ENCODE data around the gene SLC66A2.

DNA sequence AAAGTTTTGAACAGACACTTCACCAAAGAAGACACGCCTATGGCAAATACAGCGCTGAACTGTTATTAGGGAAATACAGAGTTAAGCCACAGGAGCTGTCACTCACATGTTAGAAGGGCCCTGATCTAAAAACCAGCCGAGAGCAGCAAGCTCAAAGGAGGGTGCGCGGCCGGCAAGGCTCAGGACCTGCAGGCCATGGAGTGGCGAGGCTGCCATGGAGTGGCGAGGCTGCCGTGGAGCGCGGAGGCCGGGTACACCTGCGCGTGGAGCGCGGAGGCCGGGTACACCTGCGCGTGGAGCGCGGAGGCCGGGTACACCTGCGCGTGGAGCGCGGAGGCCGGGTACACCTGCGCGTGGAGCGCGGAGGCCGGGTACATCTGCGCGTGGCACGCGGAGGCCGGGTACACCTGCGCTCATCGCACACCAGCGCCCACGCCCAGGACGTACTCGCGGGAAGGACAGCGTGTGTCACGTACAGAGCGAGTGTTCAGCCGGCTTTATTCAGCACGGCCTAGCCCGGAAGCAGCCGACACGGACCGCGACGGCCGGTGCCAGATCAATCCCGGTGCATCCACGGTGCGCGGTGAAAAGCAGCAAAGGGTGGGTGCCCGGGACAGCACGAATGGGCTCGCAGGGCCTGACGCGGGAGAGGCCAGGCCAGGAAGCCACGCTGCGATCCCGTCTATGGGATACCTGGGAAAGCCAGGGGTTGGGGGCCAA is 68.8 kb downstream of the SLC66A2 start:
- TF ChIP-seq, protein P1, sequence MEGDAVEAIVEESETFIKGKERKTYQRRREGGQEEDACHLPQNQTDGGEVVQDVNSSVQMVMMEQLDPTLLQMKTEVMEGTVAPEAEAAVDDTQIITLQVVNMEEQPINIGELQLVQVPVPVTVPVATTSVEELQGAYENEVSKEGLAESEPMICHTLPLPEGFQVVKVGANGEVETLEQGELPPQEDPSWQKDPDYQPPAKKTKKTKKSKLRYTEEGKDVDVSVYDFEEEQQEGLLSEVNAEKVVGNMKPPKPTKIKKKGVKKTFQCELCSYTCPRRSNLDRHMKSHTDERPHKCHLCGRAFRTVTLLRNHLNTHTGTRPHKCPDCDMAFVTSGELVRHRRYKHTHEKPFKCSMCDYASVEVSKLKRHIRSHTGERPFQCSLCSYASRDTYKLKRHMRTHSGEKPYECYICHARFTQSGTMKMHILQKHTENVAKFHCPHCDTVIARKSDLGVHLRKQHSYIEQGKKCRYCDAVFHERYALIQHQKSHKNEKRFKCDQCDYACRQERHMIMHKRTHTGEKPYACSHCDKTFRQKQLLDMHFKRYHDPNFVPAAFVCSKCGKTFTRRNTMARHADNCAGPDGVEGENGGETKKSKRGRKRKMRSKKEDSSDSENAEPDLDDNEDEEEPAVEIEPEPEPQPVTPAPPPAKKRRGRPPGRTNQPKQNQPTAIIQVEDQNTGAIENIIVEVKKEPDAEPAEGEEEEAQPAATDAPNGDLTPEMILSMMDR (IDR thresholded peaks at IDR 0.05), result no peak
- TF ChIP-seq EZH2 (IDR thresholded peaks at IDR 0.05), result no peak
- no peak for TF ChIP-seq EZH2phosphoT487 (IDR thresholded peaks at IDR 0.05)
